Measurements from ENCODE around the gene NRF1.

The NRF1 gene

DNA sequence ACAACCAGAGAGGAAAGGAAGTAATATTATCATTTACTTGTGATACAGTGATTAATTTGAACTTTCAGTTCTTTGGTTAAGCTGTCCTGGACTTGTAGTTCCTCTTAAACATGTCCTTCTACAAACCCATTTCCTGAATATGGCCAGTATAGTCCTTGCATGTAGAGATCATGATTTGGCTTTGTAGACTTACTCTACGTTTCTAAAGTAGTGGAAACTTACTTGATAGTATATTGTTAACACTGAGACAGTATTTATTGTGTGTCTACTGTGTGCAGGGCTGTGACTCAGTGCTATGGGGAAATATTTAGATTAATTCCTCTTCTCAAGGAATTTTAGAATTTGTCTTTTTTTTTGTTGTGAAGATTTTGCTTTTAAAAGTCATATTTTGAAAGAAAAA is 109.5 kb downstream of the NRF1 start:
- DNase-seq (ENCODE audit: insufficient read length, low spot score) (no peak), FAIRE-seq (no peak)
- TF ChIP-seq SPI1 (IDR thresholded peaks at IDR 0.05; ENCODE audit: low read depth, low read length) = no peak
- TF ChIP-seq POLR2A (IDR thresholded peaks at IDR 0.05; ENCODE audit: low read depth, low read length) = no peak
- no peak for TF ChIP-seq POLR2AphosphoS5 (IDR thresholded peaks at IDR 0.05; ENCODE audit: low read depth, low read length)
- TF ChIP-seq POU2F2 (IDR thresholded peaks at IDR 0.05; ENCODE audit: low read depth, low read length) = no peak
- no peak for TF ChIP-seq TAF1 (IDR thresholded peaks at IDR 0.05; ENCODE audit: low read depth, low read length)
- no peak for TF ChIP-seq PAX5 (IDR thresholded peaks at IDR 0.05; ENCODE audit: insufficient read depth, low read length, severe bottlenecking)

- DNase-seq (ENCODE audit: insufficient read length, low spot score) = no peak
- TF ChIP-seq TAF1 (IDR thresholded peaks at IDR 0.05; ENCODE audit: low read depth, low read length) (no peak), POLR2A (IDR thresholded peaks at IDR 0.05; ENCODE audit: low read depth, low read length) (no peak), PAX5 (IDR thresholded peaks at IDR 0.05; ENCODE audit: insufficient read depth, low read length, severe bottlenecking) (no peak), POU2F2 (IDR thresholded peaks at IDR 0.05; ENCODE audit: low read depth, low read length) (no peak), SPI1 (IDR thresholded peaks at IDR 0.05; ENCODE audit: low read depth, low read length) (no peak), POLR2AphosphoS5 (IDR thresholded peaks at IDR 0.05; ENCODE audit: low read depth, low read length) (no peak)
- FAIRE-seq = no peak
Observed at GRCh38 chr7:129723679-129724078, 112.2 kb downstream of the NRF1 start.

DNA sequence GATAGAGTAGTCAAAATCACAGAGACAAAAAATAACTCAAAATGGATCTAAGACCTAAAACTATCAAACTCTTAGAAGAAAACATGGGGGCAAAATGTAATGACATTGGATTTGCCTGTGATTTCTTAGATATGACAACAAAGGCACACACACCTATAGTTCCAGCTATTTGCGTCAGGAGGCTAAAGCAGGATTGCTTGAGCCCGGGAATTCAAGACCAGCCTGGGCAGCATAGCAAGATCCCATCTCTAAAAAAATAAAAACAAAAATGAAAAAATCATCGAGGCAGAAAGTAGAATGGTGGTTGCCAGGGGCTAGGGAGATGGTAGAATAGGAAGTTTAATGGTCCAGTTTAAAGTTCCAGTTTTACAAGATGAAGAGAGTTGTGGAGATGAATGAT is 113.3 kb downstream of the NRF1 start:
- no peak for TF ChIP-seq PAX5 (IDR thresholded peaks at IDR 0.05; ENCODE audit: insufficient read depth, low read length, severe bottlenecking)
- no peak for TF ChIP-seq TAF1 (IDR thresholded peaks at IDR 0.05; ENCODE audit: low read depth, low read length)
- TF ChIP-seq POU2F2 (IDR thresholded peaks at IDR 0.05; ENCODE audit: low read depth, low read length) = no peak
- TF ChIP-seq POLR2A (IDR thresholded peaks at IDR 0.05; ENCODE audit: low read depth, low read length) = no peak
- TF ChIP-seq POLR2AphosphoS5 (IDR thresholded peaks at IDR 0.05; ENCODE audit: low read depth, low read length) = no peak
- TF ChIP-seq SPI1 (IDR thresholded peaks at IDR 0.05; ENCODE audit: low read depth, low read length) = no peak
- no peak for FAIRE-seq

DNA sequence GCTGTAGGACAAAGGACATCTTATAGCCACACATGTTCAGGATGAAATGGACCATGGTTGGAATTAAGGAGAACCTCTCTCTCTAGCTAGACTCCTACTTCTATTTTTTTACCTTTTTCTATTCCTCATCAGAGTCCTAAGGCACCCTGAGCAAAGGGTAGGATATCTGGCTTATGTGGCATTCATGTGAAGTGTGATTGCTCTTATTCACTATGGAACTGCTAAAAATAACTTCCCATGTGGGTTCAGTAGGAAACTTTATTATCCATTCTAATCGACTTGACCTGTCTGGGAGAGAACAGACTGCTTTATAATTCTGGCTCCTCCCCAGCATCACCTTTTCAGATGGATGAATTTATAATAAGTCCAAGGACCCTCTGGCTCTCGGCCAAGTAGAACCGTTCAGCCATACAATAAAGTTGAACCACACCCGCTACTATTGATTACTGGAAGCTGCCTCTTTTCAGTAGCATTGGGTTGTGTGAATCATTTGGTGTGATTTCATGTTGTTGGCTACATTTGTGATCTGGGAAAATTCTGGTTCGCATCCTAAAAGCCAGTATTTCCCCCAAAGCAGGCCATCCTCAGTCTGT is 117.5 kb downstream of the NRF1 start:
- DNase-seq (ENCODE audit: insufficient read length, low spot score) = no peak
- TF ChIP-seq POU2F2 (IDR thresholded peaks at IDR 0.05; ENCODE audit: low read depth, low read length) = no peak
- no peak for TF ChIP-seq PAX5 (IDR thresholded peaks at IDR 0.05; ENCODE audit: insufficient read depth, low read length, severe bottlenecking)
- TF ChIP-seq POLR2A (IDR thresholded peaks at IDR 0.05; ENCODE audit: low read depth, low read length) = no peak
- no peak for TF ChIP-seq SPI1 (IDR thresholded peaks at IDR 0.05; ENCODE audit: low read depth, low read length)
- TF ChIP-seq POLR2AphosphoS5 (IDR thresholded peaks at IDR 0.05; ENCODE audit: low read depth, low read length) = no peak
- TF ChIP-seq TAF1 (IDR thresholded peaks at IDR 0.05; ENCODE audit: low read depth, low read length) = no peak
- no peak for FAIRE-seq

More for the DNA sequence above, 113.3 kb downstream of the NRF1 start:
- no peak for DNase-seq (ENCODE audit: insufficient read length, low spot score)

DNA sequence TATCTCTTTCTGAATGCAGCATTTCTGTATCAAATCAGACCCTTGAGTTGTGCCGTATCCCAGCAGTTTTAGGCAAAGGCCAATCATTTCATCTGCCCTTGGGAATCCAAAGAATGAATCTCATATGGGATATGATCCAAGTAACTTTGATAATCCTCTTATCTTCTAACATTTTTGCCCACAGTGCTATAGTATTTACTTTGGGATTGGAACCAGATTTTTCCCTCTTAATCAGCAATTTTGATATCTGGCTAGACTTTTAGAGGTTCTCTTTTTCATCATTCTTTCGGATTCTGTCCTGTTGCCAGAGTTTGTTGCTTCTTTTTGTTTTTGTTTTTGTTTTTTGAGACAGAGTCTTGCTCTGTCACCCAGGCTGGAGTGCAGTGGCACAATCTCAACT is 118.0 kb downstream of the NRF1 start:
- FAIRE-seq (no peak), DNase-seq (ENCODE audit: insufficient read length, low spot score) (no peak)
- TF ChIP-seq POU2F2 (IDR thresholded peaks at IDR 0.05; ENCODE audit: low read depth, low read length) (no peak), TAF1 (IDR thresholded peaks at IDR 0.05; ENCODE audit: low read depth, low read length) (no peak), PAX5 (IDR thresholded peaks at IDR 0.05; ENCODE audit: insufficient read depth, low read length, severe bottlenecking) (no peak)

DNA sequence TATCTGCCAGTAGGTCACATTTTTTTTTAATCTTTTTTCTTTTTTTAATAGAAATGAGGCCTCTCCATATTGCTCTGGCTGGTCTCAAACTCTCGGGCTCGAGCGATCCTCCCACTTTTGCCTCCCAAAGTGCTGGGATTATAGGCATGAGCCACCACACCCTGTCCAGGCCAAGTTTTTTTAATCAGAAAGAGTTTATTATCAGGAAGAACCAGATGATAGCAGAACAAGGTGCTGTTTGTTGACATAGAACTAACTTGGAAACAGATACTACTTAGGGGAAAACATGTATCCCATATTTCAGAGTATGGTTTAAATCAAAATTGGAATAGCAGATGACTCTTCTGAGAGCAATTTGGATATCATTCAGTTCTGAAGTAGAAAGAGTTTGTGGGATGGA is 118.6 kb downstream of the NRF1 start:
- TF ChIP-seq POU2F2 (IDR thresholded peaks at IDR 0.05; ENCODE audit: low read depth, low read length) (no peak), SPI1 (IDR thresholded peaks at IDR 0.05; ENCODE audit: low read depth, low read length) (no peak)
- FAIRE-seq (no peak), DNase-seq (ENCODE audit: insufficient read length, low spot score) (no peak)

- TF ChIP-seq PAX5 (IDR thresholded peaks at IDR 0.05; ENCODE audit: insufficient read depth, low read length, severe bottlenecking) = no peak
- TF ChIP-seq POLR2A (IDR thresholded peaks at IDR 0.05; ENCODE audit: low read depth, low read length) = no peak
- no peak for TF ChIP-seq TAF1 (IDR thresholded peaks at IDR 0.05; ENCODE audit: low read depth, low read length)
- TF ChIP-seq POLR2AphosphoS5 (IDR thresholded peaks at IDR 0.05; ENCODE audit: low read depth, low read length) = no peak
- TF ChIP-seq POU2F2 (IDR thresholded peaks at IDR 0.05; ENCODE audit: low read depth, low read length) = no peak
- TF ChIP-seq SPI1 (IDR thresholded peaks at IDR 0.05; ENCODE audit: low read depth, low read length) = no peak
- FAIRE-seq (no peak), DNase-seq (ENCODE audit: insufficient read length, low spot score) (no peak)
Observed at GRCh38 chr7:129734400-129734799, 122.9 kb downstream of the NRF1 start.

DNA sequence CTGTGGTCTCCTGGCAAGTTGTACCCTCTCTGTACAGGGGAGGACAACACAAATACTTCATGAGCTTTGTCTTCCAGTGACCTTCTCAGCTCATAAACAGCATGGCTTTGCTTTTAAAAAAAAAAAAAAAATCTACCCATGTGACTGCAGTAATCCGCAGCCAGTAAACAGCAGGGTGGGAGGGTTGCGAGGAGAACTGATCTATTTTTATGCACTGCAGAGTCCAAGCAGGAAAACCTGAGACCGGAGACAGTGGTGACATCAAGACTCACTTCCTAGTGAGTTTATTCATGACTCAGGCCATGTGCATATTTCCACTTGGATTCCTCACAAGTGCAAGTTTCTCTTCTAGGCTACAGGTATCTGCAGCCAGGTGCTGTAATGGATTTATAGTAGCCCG is 127.9 kb downstream of the NRF1 start:
- no peak for DNase-seq (ENCODE audit: insufficient read length, low spot score)
- no peak for FAIRE-seq
- no peak for TF ChIP-seq TAF1 (IDR thresholded peaks at IDR 0.05; ENCODE audit: low read depth, low read length)
- TF ChIP-seq POLR2A (IDR thresholded peaks at IDR 0.05; ENCODE audit: low read depth, low read length) = no peak
- TF ChIP-seq POU2F2 (IDR thresholded peaks at IDR 0.05; ENCODE audit: low read depth, low read length) = no peak
- TF ChIP-seq SPI1 (IDR thresholded peaks at IDR 0.05; ENCODE audit: low read depth, low read length) = no peak
- TF ChIP-seq POLR2AphosphoS5 (IDR thresholded peaks at IDR 0.05; ENCODE audit: low read depth, low read length) = no peak
- TF ChIP-seq PAX5 (IDR thresholded peaks at IDR 0.05; ENCODE audit: insufficient read depth, low read length, severe bottlenecking) = no peak

DNA sequence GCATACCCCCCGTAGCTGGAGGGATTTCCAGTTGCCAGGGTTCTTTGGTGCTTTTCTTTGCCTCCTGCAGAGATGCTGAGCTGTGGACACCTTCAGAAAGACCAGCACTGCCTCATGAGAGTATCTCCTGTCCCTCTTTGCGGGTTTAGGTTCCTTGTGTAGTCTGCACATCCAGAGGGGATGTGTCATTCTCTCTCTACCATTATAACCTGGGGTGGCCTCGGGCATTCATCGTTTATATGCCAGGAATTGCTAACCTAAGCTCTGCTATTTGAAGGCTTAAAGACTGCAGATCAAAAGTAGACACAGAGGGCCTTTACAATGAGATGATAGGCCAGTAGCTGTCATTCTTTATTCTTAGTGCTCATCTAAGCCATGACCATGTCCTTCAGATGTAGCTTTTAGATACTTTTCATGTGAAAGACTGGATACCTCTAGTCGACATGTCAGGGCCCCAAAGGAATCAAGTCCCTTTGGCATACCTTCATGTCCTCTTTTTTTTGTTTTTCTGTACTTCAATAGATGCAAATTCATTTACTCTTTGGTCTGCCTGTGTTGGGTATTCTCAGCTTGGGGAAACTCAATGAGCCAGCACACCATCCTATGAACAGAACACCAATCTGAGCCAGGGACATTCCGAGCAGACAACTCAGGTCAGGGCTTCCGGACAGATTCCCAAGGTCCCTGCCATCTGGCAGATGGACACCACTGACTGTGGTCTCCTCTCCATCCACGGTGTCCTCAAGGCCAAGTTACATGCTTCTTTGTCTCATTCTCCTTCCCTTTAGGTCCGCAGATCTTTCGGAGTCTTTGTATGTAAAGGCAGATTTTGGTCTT is 129.3 kb downstream of the NRF1 start:
- DNase-seq (ENCODE audit: insufficient read length, low spot score) = no peak
- TF ChIP-seq POLR2AphosphoS5 (IDR thresholded peaks at IDR 0.05; ENCODE audit: low read depth, low read length) (no peak), PAX5 (IDR thresholded peaks at IDR 0.05; ENCODE audit: insufficient read depth, low read length, severe bottlenecking) (no peak), POLR2A (IDR thresholded peaks at IDR 0.05; ENCODE audit: low read depth, low read length) (no peak), SPI1 (IDR thresholded peaks at IDR 0.05; ENCODE audit: low read depth, low read length) (no peak), POU2F2 (IDR thresholded peaks at IDR 0.05; ENCODE audit: low read depth, low read length) (no peak), TAF1 (IDR thresholded peaks at IDR 0.05; ENCODE audit: low read depth, low read length) (no peak)
- FAIRE-seq = no peak
